ENCODE results near the gene MARCHF3.
"Not testable (repeated sequence)": the region's sequence is repeated elsewhere in the genome, so short reads cannot be mapped to it uniquely, and the experiment has no call there.

MARCHF3 gene

DNA sequence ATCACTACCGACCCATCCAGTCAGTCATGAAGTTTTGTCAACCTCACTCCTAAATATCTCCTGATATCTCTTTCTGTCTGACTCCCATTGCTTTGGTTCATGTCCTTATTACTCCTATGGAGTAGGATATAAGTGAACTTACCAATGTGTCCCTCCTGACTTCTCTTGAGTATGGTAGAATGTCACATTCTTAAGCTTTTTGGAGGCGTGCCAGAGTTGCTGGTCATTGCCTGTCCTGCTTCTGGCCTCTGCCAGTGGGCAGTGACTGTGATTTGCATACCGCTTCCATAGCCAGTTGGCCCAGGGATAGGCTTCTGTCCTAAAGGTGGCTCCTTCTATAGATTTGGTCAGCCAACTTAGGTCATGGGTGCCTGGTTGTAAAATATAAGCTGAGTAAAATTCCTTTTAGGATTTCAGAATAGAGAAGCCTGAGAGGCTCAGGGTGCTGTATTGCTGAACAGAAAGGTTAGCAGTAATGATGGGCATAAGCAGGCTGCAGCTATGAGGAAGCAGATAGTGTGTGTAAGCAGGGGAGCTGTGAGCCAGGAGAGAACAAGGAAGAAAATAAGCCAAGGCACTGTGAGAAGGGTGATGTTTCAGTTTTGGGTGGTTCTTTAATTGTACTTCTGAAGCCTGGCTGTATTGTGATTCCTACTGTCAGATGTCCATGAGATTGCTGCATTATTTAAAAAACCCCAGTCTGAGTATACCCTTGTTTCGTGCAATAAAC is 16.1 kb upstream of the MARCHF3 start:
- DNase-seq: no peak

DNA sequence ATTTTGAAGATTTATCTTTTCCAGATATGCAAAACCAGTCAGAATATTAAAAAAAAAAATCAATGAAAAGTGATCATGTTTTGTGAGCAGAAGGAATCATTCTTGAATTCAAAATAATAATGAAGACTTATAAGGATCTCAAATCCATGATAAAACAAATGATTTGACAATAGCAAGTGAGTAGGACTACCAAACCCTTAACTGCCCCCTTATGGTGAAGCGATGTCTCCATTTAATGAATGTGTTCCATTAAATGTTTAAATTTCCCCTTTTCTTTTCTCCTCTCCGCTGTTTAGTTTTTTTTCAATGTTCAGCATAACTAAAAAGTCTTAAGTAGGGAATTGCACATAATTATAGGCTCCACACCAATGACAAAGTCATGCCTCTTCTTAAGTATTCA is 12.2 kb upstream of the MARCHF3 start:
- no peak for DNase-seq

DNA sequence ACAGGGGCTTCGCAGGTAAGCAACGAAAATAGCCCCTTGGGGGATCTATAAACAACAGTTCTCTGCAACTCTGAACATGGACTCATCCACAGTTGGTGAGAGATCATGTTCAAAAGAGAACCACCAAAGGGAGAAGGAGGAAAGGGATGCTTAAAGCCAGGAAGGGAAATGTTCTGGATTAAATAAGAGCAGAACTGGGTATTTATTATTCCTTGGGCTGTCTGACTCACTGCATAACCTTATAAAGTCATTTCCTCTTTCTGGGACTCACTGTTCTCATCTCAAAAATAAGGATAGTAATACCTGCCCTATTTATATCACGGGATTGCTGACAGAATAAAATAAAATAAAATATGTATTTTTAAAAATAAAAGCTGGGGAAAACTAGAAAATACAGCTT is 11.2 kb upstream of the MARCHF3 start:
- DNase-seq: no peak

DNA sequence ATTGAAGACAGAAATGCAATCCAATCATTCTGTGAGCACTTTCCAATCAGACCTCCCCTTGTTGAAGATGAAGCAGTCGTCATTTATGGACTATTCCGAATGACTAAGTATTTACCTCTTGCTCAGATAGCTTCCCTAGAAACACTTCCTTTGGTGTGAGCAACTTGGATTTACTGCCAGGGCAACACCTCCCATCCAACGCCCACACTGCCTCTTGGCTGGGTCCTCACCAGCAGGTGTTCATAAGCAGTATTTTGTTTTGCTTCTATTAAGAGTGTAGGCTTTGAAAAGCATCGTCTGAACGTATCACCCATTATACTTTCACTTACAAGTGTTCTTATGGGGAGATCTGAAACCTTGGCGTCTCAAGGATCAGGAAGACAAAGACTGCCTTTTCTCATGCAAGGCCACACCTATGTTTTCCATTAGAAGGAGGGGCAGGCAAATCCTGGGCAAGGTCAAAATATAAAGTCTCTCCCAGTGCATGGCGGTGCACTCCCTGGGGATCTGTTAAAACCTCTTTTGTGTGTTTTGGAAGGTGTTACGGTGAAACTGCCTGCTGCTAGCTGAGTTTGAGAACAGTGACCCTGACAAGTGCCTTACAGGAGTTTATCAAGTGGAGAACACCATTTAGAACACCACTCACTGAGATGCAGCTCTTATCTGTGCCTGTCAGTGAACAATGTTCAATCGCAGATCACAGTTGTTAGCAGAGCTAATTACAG is 10.6 kb upstream of the MARCHF3 start:
- DNase-seq: no peak

GRCh38 chr5:127038550-127038949 is 8.2 kb upstream of the MARCHF3 start:
- DNase-seq: no peak

GRCh38 chr5:127031863-127032232 is 1.5 kb upstream of the MARCHF3 start:
- no peak for DNase-seq

GRCh38 chr5:127031147-127031862 is 947 bp upstream of the MARCHF3 start:
- peak in 5 of 6 experiments; percentile 5 to 44 (median 31) for DNase-seq

DNA sequence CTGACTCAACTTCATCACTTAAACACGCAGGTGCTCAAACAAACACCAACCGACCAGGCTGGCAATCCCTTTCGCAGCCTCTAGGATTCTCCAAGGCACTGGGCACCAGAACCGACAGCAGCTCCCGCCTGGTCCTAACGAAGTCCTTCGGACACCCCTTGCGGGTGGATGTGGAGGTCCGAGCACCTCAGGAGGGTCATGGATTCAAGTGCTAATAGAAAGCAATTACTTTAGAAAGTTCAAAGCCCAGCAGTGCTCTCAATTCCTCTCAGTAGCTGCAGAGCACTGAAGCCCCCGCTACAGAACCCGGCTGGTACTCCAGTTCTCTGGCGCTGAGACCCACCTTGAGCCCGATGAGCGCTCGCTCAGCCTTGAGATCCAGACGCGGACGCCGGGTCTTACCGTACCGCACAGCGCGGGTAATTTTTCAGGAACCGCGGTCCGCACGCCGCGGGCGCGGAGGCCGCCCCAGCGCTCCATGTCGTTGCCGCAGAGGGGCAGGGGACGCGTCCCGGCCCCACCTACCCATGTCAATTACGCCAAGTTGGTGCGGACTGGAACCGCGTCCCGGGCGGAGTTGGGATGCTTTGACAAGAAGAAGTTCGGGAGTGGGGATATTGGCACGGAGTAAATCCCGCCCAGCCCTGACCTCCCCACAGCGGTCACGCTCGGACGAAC is 638 bp downstream of the MARCHF3 start:
- peak; percentile 1 to 60 (median 30) for DNase-seq

GRCh38 chr5:127028822-127029457 is 1.4 kb downstream of the MARCHF3 start:
- no peak for DNase-seq

DNA sequence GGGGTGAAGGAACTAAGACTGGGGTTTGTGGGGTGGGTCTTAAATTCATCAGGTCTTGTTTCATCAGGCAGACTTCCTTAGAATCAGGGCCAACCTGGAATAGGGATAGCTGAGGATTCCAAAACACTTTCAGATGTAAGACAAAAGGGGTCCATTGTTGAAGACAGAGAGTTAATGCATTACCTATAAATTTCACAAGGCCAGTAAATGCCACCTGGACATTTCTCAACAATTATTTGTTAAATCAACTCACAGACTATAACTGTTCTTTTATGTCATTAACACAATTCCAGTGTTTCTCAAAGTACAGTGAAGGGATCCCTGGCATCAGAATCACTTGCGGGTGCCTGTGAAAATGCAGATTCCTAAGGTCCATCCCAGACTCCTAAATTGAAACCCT is 2.8 kb downstream of the MARCHF3 start:
- no peak for DNase-seq

GRCh38 chr5:127026166-127026565 is 4.2 kb downstream of the MARCHF3 start:
- no peak for DNase-seq

DNA sequence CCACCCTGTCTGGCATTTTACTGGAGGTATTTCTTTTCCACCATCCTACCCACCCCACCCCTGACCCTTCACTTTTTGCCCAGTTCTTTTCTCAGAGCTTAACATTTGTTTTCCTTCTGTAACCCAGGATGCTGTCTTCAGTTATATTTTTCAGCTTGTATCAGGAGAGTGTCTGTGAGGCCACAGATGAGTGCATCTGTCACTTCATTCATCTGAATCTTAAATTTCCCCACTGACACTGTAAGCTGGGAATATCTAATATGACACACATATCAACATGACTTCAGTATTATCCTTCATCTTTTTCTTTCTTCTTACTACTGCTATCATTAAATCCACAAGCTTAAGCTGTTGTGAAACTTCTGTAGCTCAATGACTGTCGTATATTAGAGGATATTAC is 4.9 kb downstream of the MARCHF3 start:
- DNase-seq: no peak

DNA sequence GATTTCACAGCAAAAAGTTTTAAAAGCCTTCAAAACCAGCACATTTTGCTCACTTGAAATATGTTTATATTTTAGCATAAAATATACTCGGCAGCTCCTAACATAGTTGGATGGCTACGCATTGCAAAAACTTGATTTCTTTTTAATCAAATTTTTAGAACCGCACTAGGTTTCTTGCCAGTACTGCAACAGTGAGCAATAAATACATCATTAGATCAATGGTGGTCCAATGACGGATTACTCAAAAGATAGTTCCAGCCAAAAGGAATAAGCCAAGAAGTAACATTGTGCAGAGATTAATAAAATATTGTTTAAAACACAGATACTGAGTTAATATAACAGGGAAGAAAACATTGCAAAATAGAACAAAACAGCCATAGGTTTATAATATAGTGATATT is 5.5 kb downstream of the MARCHF3 start:
- DNase-seq: no peak

DNA sequence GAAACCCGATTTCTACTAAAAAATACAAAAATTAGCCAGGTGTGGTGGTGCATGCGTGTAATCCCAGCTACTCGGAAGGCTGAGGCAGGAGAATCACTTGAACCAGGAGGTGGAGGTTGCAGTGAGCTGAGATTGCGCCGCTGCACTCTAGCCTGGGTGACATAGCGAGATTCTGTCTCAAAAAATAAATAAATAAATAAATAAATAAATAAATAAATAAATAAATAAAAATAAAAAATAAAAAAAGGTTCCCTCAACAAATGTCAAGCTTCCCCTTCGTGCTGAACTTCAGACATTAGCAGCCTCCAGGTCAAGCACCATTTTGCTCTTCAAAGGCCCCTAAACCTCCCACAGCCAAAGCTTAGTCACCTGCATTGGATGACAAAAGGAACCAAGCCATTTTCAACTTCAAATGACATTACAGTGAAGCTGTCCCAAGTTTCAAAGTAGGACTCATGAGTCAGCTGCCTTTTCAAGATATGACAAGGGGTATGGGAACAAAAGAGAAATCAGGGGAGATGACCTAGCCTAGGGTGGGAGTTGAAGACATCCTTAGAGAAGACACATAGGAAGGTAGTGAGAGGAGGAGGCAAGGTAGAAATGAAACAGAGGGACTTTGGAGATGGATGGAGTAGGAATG is 6.7 kb downstream of the MARCHF3 start:
- not testable (repeated sequence) for DNase-seq

DNA sequence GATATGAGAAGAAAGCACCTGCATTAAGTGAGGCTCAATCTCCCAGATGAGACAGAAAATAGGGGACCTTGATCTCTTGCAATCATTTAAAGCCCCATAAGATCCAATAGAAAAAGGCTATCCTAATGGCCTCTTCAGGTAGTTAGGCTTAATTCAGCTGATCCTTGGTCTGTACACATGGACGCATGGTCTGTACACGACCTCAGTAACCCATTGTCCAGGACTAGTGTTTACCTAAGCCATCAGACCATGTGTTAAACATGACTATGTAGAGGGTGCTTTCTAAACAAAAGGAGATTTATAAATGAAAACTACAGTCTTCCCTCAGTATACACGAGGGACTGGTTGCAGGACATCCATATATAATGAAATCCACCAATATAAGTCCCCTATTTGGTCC is 7.5 kb downstream of the MARCHF3 start:
- no peak for DNase-seq

DNA sequence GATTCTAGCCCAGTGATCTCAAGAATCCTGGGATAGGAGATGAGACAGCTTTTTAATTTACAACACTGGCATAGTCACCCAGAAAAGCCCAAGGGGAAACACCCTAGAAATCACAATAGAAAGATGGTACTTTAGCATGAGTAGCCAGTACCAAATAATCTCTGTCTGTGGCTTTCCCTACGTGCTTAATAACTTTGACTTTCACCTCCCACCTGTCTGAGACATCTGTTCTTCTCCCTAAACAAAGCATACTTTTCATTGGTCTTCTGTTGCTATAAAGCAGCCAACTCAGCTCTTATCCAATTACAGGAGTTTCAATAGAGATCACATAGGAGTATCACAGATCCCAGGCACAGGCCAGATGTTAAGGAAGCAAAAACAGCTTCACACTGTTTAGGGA is 10.4 kb downstream of the MARCHF3 start:
- no peak for DNase-seq

GRCh38 chr5:127016722-127017121 is 13.6 kb downstream of the MARCHF3 start:
- not testable (repeated sequence) for DNase-seq

GRCh38 chr5:127015716-127016115 is 14.6 kb downstream of the MARCHF3 start:
- DNase-seq: no peak

GRCh38 chr5:127014573-127014972 is 15.8 kb downstream of the MARCHF3 start:
- DNase-seq: no peak

- DNase-seq: no peak
Observed at GRCh38 chr5:127013407-127013806, 17.0 kb downstream of the MARCHF3 start.

GRCh38 chr5:127012916-127013315 is 17.4 kb downstream of the MARCHF3 start:
- no peak for DNase-seq

GRCh38 chr5:127011961-127012644 is 18.3 kb downstream of the MARCHF3 start:
- no peak for DNase-seq

All from stimulated activated naive CD4-positive, alpha-beta T cell (primary cell).